Ishikawa (cell line): Measurements from ENCODE around the gene RNF169.

ENCODE experiments used
- CEBPB ChIP-seq: IDR thresholded peaks from 2 replicates; pipeline ENCODE4 v1.6.1; 2012
- EGR1 ChIP-seq: IDR thresholded peaks from 2 replicates; pipeline ENCODE4 v1.6.1; 2012
- EP300 ChIP-seq: IDR thresholded peaks from 2 replicates; pipeline ENCODE4 v1.6.1; 2012; ENCODE audit warnings: borderline replicate concordance
- FOXM1 ChIP-seq: IDR thresholded peaks from 2 replicates; pipeline ENCODE4 v1.6.1; 2012; ENCODE audit warnings: low read depth, borderline replicate concordance
- NFIC ChIP-seq: IDR thresholded peaks from 2 replicates; pipeline ENCODE4 v1.6.1; 2012
- RAD21 ChIP-seq: IDR thresholded peaks from 2 replicates; pipeline ENCODE4 v1.6.1; 2012; ENCODE audit warnings: low read depth
- TAF1 ChIP-seq: IDR thresholded peaks from 2 replicates; pipeline ENCODE4 v1.6.1; 2012; ENCODE audit warnings: low read depth, mild to moderate bottlenecking
- TCF12 ChIP-seq: IDR thresholded peaks from 2 replicates; pipeline ENCODE4 v1.6.1; 2012; ENCODE audit warnings: low read depth
- YY1 ChIP-seq: IDR thresholded peaks from 2 replicates; pipeline ENCODE4 v1.6.1; 2012; ENCODE audit warnings: low read depth
- TF ChIP-seq, protein P1 (sequence below): IDR thresholded peaks from 2 replicates; pipeline ENCODE4 v1.6.1; 2012; ENCODE audit warnings: low read depth, mild to moderate bottlenecking

DNA sequence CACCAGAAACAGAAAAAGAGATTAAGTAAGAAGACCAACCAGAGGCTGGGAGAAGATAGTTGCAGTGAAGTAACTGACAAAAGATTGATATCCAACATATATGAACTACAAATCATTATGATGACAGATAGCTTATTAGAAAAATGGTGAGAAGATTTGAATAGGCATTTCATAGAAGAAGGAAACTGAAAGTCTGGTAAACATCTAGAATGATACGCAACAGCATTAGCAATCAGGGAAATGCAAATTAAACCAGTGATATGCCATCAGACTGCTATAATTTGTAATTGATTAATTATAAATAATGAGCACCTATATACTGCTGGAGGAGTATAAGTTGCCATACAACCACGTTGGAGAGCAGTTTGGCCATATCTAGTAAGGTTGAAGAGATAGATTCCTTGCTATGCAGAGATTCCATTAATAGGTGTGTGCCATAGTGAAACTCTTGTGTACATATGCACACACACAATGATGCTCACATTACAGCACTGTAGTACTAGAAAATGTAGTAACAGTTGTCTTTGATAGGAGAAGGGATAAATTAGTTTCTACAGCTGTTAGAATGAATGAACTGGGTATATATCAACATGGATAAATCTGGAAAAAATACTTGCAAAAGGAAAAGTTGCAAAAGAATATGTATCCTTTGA, 20.5 kb downstream of the RNF169 start:
- TF ChIP-seq TAF1 (no peak), NFIC (no peak), YY1 (no peak), TCF12 (no peak), RAD21 (no peak), EP300 (no peak), EGR1 (no peak), CEBPB (no peak), FOXM1 (no peak)
- TF ChIP-seq, protein P1, sequence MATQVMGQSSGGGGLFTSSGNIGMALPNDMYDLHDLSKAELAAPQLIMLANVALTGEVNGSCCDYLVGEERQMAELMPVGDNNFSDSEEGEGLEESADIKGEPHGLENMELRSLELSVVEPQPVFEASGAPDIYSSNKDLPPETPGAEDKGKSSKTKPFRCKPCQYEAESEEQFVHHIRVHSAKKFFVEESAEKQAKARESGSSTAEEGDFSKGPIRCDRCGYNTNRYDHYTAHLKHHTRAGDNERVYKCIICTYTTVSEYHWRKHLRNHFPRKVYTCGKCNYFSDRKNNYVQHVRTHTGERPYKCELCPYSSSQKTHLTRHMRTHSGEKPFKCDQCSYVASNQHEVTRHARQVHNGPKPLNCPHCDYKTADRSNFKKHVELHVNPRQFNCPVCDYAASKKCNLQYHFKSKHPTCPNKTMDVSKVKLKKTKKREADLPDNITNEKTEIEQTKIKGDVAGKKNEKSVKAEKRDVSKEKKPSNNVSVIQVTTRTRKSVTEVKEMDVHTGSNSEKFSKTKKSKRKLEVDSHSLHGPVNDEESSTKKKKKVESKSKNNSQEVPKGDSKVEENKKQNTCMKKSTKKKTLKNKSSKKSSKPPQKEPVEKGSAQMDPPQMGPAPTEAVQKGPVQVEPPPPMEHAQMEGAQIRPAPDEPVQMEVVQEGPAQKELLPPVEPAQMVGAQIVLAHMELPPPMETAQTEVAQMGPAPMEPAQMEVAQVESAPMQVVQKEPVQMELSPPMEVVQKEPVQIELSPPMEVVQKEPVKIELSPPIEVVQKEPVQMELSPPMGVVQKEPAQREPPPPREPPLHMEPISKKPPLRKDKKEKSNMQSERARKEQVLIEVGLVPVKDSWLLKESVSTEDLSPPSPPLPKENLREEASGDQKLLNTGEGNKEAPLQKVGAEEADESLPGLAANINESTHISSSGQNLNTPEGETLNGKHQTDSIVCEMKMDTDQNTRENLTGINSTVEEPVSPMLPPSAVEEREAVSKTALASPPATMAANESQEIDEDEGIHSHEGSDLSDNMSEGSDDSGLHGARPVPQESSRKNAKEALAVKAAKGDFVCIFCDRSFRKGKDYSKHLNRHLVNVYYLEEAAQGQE = no peak
